HepG2 (cell line): ENCODE measurements around the gene RWDD4.
A peak's percentile ranks its signal among the peaks of the same experiment; 100 is the strongest.

Experiments
- FOXP4 ChIP-seq: sonication (generic); formaldehyde crosslinking; IDR thresholded peaks from 2 replicates; pipeline ENCODE4 v1.4.0; 2020; ENCODE audit warnings: missing genetic modification reagents
- NR1H2 ChIP-seq: sonication (generic); formaldehyde crosslinking; IDR thresholded peaks from 2 replicates; pipeline ENCODE4 v1.8.1; 2022; ENCODE audit warnings: low read depth, missing genetic modification reagents, borderline replicate concordance
- POLR2AphosphoS5 ChIP-seq: IDR thresholded peaks from 2 replicates; pipeline ENCODE4 v1.6.1; 2012; ENCODE audit warnings: low read depth, low read length
- RARG ChIP-seq: sonication (generic); formaldehyde crosslinking; IDR thresholded peaks from 2 replicates; pipeline ENCODE4 v1.4.0; 2020; ENCODE audit warnings: low read depth, mild to moderate bottlenecking, missing genetic modification reagents
- TAF1 ChIP-seq: sonication (generic); formaldehyde crosslinking; IDR thresholded peaks from 2 replicates; pipeline ENCODE4 v1.4.0; 2020; ENCODE audit warnings: missing genetic modification reagents
- ZNF670 ChIP-seq: sonication (generic); formaldehyde crosslinking; IDR thresholded peaks from 2 replicates; pipeline ENCODE4 v1.8.0; 2022; ENCODE audit warnings: mild to moderate bottlenecking, missing genetic modification reagents, borderline replicate concordance
- ZNF713 ChIP-seq: sonication (generic); formaldehyde crosslinking; IDR thresholded peaks from 2 replicates; pipeline ENCODE4 v1.4.0; 2020; ENCODE audit warnings: mild to moderate bottlenecking, missing genetic modification reagents
- TF ChIP-seq, protein P1 (sequence below): sonication (generic); formaldehyde crosslinking; IDR thresholded peaks from 2 replicates; pipeline ENCODE4 v1.4.0; 2020; ENCODE audit warnings: missing genetic modification reagents, mild to moderate bottlenecking, borderline replicate concordance
- TF ChIP-seq, protein P2 (sequence below): sonication (generic); formaldehyde crosslinking; IDR thresholded peaks from 2 replicates; pipeline ENCODE4 v1.5.0; 2020; ENCODE audit warnings: mild to moderate bottlenecking, missing genetic modification reagents, moderate library complexity

DNA sequence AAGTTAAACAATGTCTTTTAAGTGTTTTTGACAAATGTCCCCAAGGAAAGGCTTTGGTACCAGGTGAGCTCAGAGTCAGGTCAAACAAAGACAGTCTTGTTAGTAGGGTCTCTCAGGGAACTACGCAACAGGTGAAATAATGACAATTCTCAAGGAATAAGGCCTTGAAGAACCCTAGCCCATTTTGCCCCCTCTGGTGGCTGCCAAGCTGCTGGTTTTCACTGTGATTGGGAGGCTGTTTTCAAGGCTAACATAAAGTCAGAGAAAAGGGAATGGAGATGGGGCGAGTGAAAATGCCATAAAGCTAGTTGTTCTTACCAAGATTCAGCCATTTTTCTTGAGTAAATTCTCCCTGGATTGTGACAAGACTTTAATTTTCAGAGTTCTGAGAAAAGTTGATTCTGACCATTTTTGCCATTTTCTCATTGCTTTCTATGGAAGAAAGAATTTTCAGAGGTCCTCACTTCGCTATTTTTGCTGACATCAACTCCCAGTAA, 58.7 kb downstream of the RWDD4 start:
- no peak for TF ChIP-seq RARG
- TF ChIP-seq ZNF670 (CRISPR knock-in tag): no peak
- no peak for TF ChIP-seq FOXP4 (CRISPR knock-in tag)
- TF ChIP-seq, protein P1, sequence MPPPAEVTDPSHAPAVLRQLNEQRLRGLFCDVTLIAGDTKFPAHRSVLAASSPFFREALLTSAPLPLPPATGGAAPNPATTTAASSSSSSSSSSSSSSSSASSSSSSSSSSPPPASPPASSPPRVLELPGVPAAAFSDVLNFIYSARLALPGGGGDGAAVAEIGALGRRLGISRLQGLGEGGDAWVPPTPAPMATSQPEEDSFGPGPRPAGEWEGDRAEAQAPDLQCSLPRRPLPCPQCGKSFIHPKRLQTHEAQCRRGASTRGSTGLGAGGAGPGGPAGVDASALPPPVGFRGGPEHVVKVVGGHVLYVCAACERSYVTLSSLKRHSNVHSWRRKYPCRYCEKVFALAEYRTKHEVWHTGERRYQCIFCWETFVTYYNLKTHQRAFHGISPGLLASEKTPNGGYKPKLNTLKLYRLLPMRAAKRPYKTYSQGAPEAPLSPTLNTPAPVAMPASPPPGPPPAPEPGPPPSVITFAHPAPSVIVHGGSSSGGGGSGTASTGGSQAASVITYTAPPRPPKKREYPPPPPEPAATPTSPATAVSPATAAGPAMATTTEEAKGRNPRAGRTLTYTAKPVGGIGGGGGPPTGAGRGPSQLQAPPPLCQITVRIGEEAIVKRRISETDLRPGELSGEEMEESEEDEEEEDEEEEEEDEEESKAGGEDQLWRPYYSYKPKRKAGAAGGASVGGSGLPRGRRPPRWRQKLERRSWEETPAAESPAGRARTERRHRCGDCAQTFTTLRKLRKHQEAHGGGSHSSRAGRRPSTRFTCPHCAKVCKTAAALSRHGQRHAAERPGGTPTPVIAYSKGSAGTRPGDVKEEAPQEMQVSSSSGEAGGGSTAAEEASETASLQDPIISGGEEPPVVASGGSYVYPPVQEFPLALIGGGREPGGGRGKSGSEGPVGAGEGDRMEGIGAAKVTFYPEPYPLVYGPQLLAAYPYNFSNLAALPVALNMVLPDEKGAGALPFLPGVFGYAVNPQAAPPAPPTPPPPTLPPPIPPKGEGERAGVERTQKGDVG: no peak
- TF ChIP-seq TAF1 (CRISPR knock-in tag): no peak
- TF ChIP-seq, protein P2, sequence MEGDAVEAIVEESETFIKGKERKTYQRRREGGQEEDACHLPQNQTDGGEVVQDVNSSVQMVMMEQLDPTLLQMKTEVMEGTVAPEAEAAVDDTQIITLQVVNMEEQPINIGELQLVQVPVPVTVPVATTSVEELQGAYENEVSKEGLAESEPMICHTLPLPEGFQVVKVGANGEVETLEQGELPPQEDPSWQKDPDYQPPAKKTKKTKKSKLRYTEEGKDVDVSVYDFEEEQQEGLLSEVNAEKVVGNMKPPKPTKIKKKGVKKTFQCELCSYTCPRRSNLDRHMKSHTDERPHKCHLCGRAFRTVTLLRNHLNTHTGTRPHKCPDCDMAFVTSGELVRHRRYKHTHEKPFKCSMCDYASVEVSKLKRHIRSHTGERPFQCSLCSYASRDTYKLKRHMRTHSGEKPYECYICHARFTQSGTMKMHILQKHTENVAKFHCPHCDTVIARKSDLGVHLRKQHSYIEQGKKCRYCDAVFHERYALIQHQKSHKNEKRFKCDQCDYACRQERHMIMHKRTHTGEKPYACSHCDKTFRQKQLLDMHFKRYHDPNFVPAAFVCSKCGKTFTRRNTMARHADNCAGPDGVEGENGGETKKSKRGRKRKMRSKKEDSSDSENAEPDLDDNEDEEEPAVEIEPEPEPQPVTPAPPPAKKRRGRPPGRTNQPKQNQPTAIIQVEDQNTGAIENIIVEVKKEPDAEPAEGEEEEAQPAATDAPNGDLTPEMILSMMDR (CRISPR knock-in tag): peak; percentile 32; the same call in 1 of the 2 replicates
- no peak for TF ChIP-seq ZNF713 (CRISPR knock-in tag)
- TF ChIP-seq POLR2AphosphoS5: no peak
- no peak for TF ChIP-seq NR1H2 (CRISPR knock-in tag)
